Tibial nerve (tissue), 3 donors: ENCODE results near the gene SIMC1.
"Not testable (repeated sequence)": the region's sequence is repeated elsewhere in the genome, so short reads cannot be mapped to it uniquely, and the experiment has no call there.

Experiments
- POLR2A ChIP-seq, 2 donors: fragments of 450-650 bp; IDR thresholded peaks; one replicate each; pipeline ENCODE4 v1.6.1; 2017; ENCODE audit warnings: antibody characterized with exemption in 2 of 2, mild to moderate bottlenecking in 2 of 2, moderate library complexity in 2 of 2
- TF ChIP-seq, protein P1 (sequence below), 5 experiments: fragments of 200-600 bp in 3 of 5; fragments of 450-650 bp in 2 of 5; sonication (generic) in 3 of 5; IDR thresholded peaks; one replicate each; pipeline ENCODE4 v1.5.1; 2016 to 2019; ENCODE audit warnings: antibody characterized with exemption in 5 of 5, mild to moderate bottlenecking in 3 of 5, moderate library complexity in 2 of 5

DNA sequence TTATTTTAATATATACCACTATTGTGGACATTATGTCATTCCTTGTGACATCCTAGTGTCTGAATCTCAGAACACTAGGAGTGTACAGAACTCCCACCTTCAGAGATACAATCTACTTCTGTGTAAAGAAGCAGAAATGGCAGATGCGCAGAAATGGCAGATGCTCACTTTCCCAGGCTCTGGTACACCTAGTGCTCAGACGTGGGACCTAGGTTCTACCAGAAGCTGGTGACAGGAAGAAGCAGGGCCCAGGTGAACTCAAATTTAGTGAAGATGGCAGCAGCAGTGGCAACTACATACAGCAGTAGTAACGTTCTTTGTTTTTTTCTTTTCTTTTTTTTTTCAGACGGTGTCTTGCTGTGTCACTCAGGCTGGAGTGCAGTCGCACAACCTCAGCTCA is 22.5 kb downstream of the SIMC1 start:
- not testable (repeated sequence) for TF ChIP-seq POLR2A (IDR thresholded peaks at IDR 0.05)
- TF ChIP-seq, protein P1, sequence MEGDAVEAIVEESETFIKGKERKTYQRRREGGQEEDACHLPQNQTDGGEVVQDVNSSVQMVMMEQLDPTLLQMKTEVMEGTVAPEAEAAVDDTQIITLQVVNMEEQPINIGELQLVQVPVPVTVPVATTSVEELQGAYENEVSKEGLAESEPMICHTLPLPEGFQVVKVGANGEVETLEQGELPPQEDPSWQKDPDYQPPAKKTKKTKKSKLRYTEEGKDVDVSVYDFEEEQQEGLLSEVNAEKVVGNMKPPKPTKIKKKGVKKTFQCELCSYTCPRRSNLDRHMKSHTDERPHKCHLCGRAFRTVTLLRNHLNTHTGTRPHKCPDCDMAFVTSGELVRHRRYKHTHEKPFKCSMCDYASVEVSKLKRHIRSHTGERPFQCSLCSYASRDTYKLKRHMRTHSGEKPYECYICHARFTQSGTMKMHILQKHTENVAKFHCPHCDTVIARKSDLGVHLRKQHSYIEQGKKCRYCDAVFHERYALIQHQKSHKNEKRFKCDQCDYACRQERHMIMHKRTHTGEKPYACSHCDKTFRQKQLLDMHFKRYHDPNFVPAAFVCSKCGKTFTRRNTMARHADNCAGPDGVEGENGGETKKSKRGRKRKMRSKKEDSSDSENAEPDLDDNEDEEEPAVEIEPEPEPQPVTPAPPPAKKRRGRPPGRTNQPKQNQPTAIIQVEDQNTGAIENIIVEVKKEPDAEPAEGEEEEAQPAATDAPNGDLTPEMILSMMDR (IDR thresholded peaks at IDR 0.05), result not testable (repeated sequence)
